COLO668 (cell line): ENCODE data around the gene MFN1.
"Not testable (repeated sequence)": the region's sequence is repeated elsewhere in the genome, so short reads cannot be mapped to it uniquely, and the experiment has no call there.

Experiments used
- DNase-seq: peaks from one replicate; lab custom pipeline; 2025; ENCODE audit not compliant: unreplicated experiment; lab: John Stamatoyannopoulos, UW

Gene MFN1

GRCh38 chr3:179347345-179348194 lies at the start of gene MFN1:
MFN1 (plus strand) TSS chr3:179347709; CDS start chr3:179348852, 1,143 bp downstream.
- peak; percentile 82 for DNase-seq

- no peak for DNase-seq
These were observed 49.4 kb upstream of the MFN1 start for GRCh38 chr3:179297971-179298725.

GRCh38 chr3:179299316-179299715 lies 48.2 kb upstream of the MFN1 start:
- no peak for DNase-seq

- no peak for DNase-seq
These were observed 47.4 kb upstream of the MFN1 start for GRCh38 chr3:179299999-179300613.

- DNase-seq = no peak
These were observed 45.9 kb upstream of the MFN1 start for GRCh38 chr3:179301645-179302044.

- no peak for DNase-seq
These were observed 45.4 kb upstream of the MFN1 start for GRCh38 chr3:179302111-179302510.

- no peak for DNase-seq
These were observed 42.9 kb upstream of the MFN1 start for GRCh38 chr3:179304605-179305004.

GRCh38 chr3:179307362-179307761 lies 40.1 kb upstream of the MFN1 start:
- DNase-seq = not testable (repeated sequence)

GRCh38 chr3:179308001-179308400 lies 39.5 kb upstream of the MFN1 start:
- no peak for DNase-seq

- no peak for DNase-seq
These were observed 38.1 kb upstream of the MFN1 start for GRCh38 chr3:179309225-179310078.

GRCh38 chr3:179318876-179319275 lies 28.6 kb upstream of the MFN1 start:
- no peak for DNase-seq

- peak; percentile 8 for DNase-seq
These were observed 25.7 kb upstream of the MFN1 start for GRCh38 chr3:179321668-179322285.

- DNase-seq = peak; percentile 85
These were observed 25.0 kb upstream of the MFN1 start, which contains the start of gene ZNF639 for GRCh38 chr3:179322286-179323196. ZNF639 (plus strand) TSS chr3:179323031; CDS start chr3:179328294, 5,263 bp downstream.

GRCh38 chr3:179323197-179324110 lies 24.1 kb upstream of the MFN1 start:
- DNase-seq = peak; percentile 71

GRCh38 chr3:179324270-179324754 lies 23.2 kb upstream of the MFN1 start:
- DNase-seq = no peak

GRCh38 chr3:179330438-179330837 lies 17.1 kb upstream of the MFN1 start:
- no peak for DNase-seq

GRCh38 chr3:179332240-179332639 lies 15.3 kb upstream of the MFN1 start:
- DNase-seq = no peak

GRCh38 chr3:179333084-179333483 lies 14.4 kb upstream of the MFN1 start:
- no peak for DNase-seq
